Bronchial epithelial cell (primary cell): ENCODE data around the gene MED29. TPM values are rescaled to one million over a fixed set of nuclear protein-coding genes. Genes with fewer than 3 reads are reported as not detected.
"Not testable (repeated sequence)": the region's sequence is repeated elsewhere in the genome, so short reads cannot be mapped to it uniquely, and the experiment has no call there.

ENCODE experiments used
- DNase-seq: peaks from one replicate; pipeline ENCODE4 v3.0.0-alpha.2; 2010; ENCODE audit warnings: low read depth
- FAIRE-seq: peaks from 2 replicates; lab custom pipeline; 2011; peaks lifted over from hg19 to GRCh38; lab: Jason Lieb, UNC
- H3K27me3 ChIP-seq: 2 replicates; pipeline ENCODE4 v1.5.1; 2011; ENCODE audit warnings: low read length; ENCODE audit not compliant: control insufficient read depth, insufficient read depth
- H3K36me3 ChIP-seq: 2 replicates; pipeline ENCODE4 v1.5.1; 2011; ENCODE audit warnings: low read length; ENCODE audit not compliant: control insufficient read depth, insufficient read depth
- H3K4me3 ChIP-seq: 2 replicates; pipeline ENCODE4 v1.5.1; 2011; ENCODE audit warnings: mild to moderate bottlenecking, low read depth, low read length, control low read depth
- total RNA-seq: library from RNA; depleted of rRNA; stranded (reverse); fragments of >200 nt; gene quantifications from 2 replicates; pipeline ENCODE4 v1.2.1, GENCODE V29; 2014
- TF ChIP-seq, protein P1 (sequence below): IDR thresholded peaks from 2 replicates; pipeline ENCODE4 v1.5.1; 2011; ENCODE audit warnings: mild to moderate bottlenecking, moderate library complexity, low read length, control low read depth, inconsistent platforms; ENCODE audit not compliant: insufficient read depth, severe bottlenecking

The MED29 gene
- total RNA-seq, 1 donor from 2014 or later: 6.8 TPM

DNA sequence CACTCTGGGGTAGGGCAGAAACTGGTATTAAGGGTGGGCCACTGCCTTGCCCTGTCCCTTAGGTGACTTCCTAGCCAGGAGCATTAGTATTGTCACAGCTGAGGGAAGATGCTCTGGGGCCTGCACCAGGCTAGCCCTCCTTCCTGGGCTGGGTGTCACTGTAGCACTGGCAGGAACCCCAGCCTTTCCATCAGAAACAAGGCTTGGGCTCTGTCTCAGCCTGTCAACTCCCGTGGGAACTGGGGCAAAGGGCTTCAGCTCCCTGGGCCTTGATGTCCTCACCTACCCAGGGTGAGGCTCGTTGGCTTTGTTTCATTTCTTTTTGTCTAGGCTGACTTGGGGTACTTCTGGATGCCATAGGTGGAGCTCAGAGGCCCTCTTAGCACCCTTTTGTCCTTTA is 18.2 kb upstream of the MED29 start:
- Histone ChIP-seq H3K36me3 (peaks cover 28% of the 10 kb centered on the region), H3K4me3 (no peak overlapping the region), H3K27me3 (no peaks in the 10 kb centered on the region)
- FAIRE-seq (no peak), DNase-seq (no peak)
- TF ChIP-seq, protein P1, sequence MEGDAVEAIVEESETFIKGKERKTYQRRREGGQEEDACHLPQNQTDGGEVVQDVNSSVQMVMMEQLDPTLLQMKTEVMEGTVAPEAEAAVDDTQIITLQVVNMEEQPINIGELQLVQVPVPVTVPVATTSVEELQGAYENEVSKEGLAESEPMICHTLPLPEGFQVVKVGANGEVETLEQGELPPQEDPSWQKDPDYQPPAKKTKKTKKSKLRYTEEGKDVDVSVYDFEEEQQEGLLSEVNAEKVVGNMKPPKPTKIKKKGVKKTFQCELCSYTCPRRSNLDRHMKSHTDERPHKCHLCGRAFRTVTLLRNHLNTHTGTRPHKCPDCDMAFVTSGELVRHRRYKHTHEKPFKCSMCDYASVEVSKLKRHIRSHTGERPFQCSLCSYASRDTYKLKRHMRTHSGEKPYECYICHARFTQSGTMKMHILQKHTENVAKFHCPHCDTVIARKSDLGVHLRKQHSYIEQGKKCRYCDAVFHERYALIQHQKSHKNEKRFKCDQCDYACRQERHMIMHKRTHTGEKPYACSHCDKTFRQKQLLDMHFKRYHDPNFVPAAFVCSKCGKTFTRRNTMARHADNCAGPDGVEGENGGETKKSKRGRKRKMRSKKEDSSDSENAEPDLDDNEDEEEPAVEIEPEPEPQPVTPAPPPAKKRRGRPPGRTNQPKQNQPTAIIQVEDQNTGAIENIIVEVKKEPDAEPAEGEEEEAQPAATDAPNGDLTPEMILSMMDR: no peak

DNA sequence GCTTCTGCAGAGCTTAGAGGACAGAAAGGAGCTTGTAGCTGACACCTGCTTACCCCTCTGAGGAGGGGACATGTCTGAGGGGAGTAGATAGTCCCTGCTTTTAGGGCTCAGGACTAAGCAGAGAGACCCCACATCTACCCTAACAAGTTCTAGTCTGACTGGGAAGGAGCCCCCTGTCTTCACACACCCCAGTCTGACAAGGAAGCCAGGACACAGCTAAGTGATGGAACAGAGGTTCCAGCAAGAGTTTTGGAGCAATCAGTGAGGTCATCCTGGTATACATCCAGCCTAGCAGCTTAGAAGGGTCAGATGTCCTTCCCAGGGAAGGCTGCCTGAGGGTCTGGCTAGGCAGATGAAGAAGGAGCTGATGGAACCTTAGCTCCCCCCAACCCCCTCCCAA is 15.2 kb upstream of the MED29 start:
- H3K27me3 ChIP-seq: no peaks in the 10 kb centered on the region
- TF ChIP-seq, protein P1: no peak
- H3K4me3 ChIP-seq: no peak overlapping the region
- no peak for FAIRE-seq
- peaks cover 42% of the 10 kb centered on the region for H3K36me3 ChIP-seq
- DNase-seq: no peak

DNA sequence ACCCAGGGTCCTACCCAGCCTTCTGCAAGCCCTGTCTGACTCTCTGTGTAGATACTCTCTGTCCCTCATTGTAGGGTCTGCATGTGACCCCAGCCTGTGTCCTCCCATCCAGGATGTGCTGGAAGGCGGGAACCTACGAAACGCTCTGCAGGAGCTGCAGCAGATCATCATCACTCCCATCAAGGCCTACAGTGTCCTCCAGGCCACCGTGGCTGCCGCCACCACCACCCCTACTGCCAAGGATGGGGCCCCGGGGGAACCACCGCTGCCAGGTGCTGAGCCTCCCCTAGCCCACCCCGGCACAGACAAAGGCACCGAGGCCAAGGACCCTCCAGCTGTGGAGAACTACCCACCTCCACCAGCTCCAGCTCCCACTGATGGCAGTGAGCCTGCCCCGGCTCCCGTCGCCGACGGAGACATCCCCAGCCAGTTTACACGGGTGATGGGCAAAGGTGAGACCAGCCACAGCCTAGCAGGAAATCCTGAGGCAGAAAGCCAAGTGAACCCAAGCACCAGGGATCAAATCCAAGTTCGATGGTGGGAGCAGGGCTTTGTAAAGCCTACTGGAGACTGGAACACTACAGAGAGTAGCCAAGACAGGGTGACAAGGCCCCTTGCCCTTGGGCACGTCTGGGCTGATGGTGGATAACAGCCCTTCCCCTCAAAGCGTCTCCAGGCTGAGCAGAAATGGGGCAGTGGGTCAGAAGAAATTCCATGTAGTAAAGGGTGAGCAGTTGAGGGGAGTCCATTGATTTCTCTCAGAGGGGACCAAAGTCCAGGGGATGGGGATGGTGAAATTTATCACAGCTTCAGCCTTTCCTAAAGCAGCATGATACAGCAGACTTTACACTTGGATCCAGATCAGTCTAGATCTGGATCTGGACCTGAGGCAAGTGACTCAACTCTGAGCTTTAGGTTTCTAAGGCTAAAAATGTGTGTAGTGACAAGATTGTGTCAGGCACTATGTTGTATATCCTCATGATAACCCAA is 13.5 kb upstream of the MED29 start:
- no peaks in the 10 kb centered on the region for H3K27me3 ChIP-seq

DNA sequence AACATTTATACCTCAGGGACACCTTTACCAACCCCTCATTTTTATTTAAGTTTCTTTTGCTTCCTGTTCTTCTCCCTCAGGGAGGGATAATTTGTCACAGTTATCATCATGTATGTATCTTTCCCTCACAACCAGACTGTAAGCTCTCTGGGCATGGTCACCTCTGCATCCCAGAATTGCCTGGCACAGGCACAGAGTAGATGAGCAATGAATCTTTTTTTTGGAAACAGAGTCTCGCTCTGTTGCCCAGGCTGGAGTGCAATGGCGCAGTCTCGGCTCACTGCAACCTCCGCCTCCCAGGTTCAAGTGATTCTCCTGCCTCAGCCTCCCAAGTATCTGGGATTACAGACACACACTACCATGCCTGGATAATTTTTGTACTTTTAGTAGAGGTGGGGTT is 11.8 kb upstream of the MED29 start:
- FAIRE-seq, H3K27me3 ChIP-seq, DNase-seq, H3K4me3 ChIP-seq: not testable (repeated sequence)
- H3K36me3 ChIP-seq: peaks cover 50% of the 10 kb centered on the region

More for the DNA sequence above, 13.5 kb upstream of the MED29 start:
- Histone ChIP-seq H3K4me3 (no peak overlapping the region), H3K36me3 (peaks cover 42% of the 10 kb centered on the region)
- no peak for DNase-seq
- TF ChIP-seq, protein P1: no peak
- FAIRE-seq: no peak

DNA sequence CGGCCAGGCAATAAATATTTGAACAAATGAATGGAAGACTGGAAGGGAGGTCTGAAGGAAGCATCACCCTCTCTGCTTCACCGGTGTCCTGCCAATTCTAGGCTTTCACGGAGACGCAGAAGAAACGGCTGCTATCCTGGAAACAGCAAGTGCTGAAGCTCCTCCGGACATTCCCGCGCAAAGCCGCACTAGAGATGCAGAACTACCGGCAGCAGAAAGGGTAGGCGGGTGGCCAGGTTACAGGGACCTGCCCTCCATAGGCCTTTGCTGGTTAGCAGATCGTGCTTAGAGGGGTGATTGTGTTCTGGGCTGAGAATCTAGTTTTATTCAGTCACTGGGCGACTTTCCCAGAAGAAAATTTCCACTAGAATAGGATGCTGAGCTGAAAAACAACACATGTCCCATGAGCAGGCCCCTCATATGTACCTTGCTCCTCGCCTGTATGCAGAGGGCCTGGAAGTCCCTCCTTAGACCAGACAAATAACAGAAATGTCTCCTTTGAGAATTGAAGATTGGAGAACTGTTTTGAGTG is 11.2 kb upstream of the MED29 start:
- DNase-seq (no peak), FAIRE-seq (no peak)
- TF ChIP-seq, protein P1: no peak
- peaks cover 49% of the 10 kb centered on the region for H3K36me3 ChIP-seq
- H3K4me3 ChIP-seq: no peak overlapping the region
- no peaks in the 10 kb centered on the region for H3K27me3 ChIP-seq

DNA sequence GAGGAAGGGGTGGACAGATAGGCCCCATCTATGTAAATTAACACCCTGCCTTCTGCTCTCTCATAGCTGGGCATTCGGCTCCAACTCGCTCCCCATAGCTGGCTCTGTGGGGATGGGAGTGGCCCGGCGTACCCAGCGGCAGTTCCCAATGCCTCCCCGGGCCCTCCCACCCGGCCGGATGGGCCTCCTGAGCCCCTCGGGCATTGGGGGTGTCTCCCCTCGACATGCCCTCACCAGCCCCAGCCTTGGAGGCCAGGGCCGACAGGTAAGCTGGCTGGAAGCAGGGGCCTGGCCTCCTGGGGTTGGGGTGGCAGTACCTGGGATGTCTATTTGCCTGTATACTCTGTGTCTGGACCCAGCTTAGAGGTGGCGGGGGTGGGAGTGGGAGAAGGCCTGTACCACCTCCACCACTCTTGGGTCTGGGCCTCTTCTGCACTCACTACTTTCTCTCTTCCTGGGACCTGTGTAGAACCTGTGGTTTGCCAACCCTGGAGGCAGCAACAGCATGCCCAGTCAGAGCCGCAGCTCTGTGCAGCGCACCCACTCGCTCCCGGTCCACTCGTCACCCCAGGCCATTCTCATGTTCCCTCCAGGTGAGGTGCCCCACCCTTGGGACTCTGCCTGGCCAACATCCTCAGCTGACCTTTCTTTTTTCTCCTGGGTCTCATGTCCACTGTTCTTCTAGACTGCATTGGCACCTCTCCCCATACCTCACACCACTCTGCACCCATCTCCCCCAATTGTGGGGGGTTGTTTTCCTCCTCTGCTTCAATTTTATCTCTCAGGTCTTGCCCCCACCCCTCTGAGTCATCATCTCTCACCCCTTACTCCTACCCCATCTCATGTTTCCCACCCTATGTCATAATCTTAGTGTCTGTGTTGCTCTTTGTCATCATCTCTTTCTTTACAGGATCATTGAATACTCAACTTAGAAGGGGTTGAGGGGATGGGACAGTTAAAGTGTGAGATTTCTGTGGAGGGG is 10.4 kb upstream of the MED29 start:
- FAIRE-seq: no peak
- no peak for DNase-seq
- TF ChIP-seq, protein P1: no peak
- H3K27me3 ChIP-seq: no peaks in the 10 kb centered on the region
- peaks cover 49% of the 10 kb centered on the region for H3K36me3 ChIP-seq
- no peak overlapping the region for H3K4me3 ChIP-seq
